Measurements from ENCODE around the gene HMGB2. TPM values are rescaled to one million over a fixed set of nuclear protein-coding genes. Genes with fewer than 3 reads are reported as not detected.

The HMGB2 gene
- total RNA-seq, 4 donors from 2014 or later: 13.3 to 47.8 (median 30.7) TPM

GRCh38 chr4:173332021-173332487, 2.1 kb downstream of the HMGB2 start:
- intact Hi-C loops (cut with DNase I): loop anchor here (2.0 kb wide), 1 partner anchor 39 kb away; the partner anchor contains the start of gene SAP30
- TF ChIP-seq POLR2A (IDR thresholded peaks at IDR 0.05): no peak
- TF ChIP-seq CTCF (IDR thresholded peaks at IDR 0.05): no peak
- Histone ChIP-seq H3K27me3 (no peaks in the 10 kb centered on the region), H3K4me3 (replicated peaks in 1 of 3) (no peak overlapping the region), H3K27ac (peak overlapping the region in 1 of 3 donors; percentile 100), H3K4me1 (peaks cover 4 to 18% of the 10 kb centered on the region in 2 donors), H3K36me3 (peaks cover 0 to 21% of the 10 kb centered on the region in 2 donors), H3K9me3 (no peaks in the 10 kb centered on the region)
- 52 to 62% methylated on average over 6 of the region's 6 CpGs for WGBS, 2 donors
- no peak for DNase-seq

- intact Hi-C loops (cut with DNase I): no loop called here
- Histone ChIP-seq H3K27me3 (no peaks in the 10 kb centered on the region), H3K4me3 (replicated peaks in 1 of 3) (no peak overlapping the region), H3K36me3 (peaks cover 0 to 21% of the 10 kb centered on the region in 2 donors), H3K9me3 (no peaks in the 10 kb centered on the region), H3K27ac (no peak overlapping the region), H3K4me1 (peaks cover 4 to 17% of the 10 kb centered on the region in 2 donors)
- 96 to 98% methylated on average over 2 of the region's 2 CpGs for WGBS, 2 donors
- no peak for DNase-seq
- TF ChIP-seq POLR2A (IDR thresholded peaks at IDR 0.05) (no peak), CTCF (IDR thresholded peaks at IDR 0.05) (no peak)
These were observed 3.6 kb downstream of the HMGB2 start for GRCh38 chr4:173330590-173330989.

GRCh38 chr4:173328236-173328901, 5.8 kb downstream of the HMGB2 start:
- TF ChIP-seq CTCF (IDR thresholded peaks at IDR 0.05) (no peak), POLR2A (IDR thresholded peaks at IDR 0.05) (no peak)
- Histone ChIP-seq H3K4me1 (peaks cover 4 to 14% of the 10 kb centered on the region in 2 donors), H3K27me3 (no peaks in the 10 kb centered on the region), H3K9me3 (no peaks in the 10 kb centered on the region), H3K27ac (no peak overlapping the region), H3K4me3 (replicated peaks in 1 of 3) (no peak overlapping the region), H3K36me3 (peaks cover 0 to 21% of the 10 kb centered on the region in 2 donors)
- WGBS, 2 donors: 88 to 93% methylated on average over 5 of the region's 5 CpGs
- DNase-seq: no peak
- intact Hi-C loops (cut with DNase I): no loop called here

- Histone ChIP-seq H3K27ac (no peak overlapping the region), H3K4me1 (no peaks in the 10 kb centered on the region), H3K27me3 (no peaks in the 10 kb centered on the region), H3K9me3 (no peaks in the 10 kb centered on the region), H3K36me3 (peaks cover 0 to 11% of the 10 kb centered on the region in 2 donors), H3K4me3 (replicated peaks in 1 of 3) (no peak overlapping the region)
- TF ChIP-seq CTCF (IDR thresholded peaks at IDR 0.05) (no peak), POLR2A (IDR thresholded peaks at IDR 0.05) (no peak)
- intact Hi-C loops (cut with DNase I): no loop called here
- DNase-seq: no peak
- WGBS, 2 donors: 96 to 99% methylated on average over 5 of the region's 5 CpGs
These were observed 9.0 kb downstream of the HMGB2 start for GRCh38 chr4:173325007-173325736.

GRCh38 chr4:173319696-173320095, 14.5 kb downstream of the HMGB2 start:
- H3K36me3 ChIP-seq: no peaks in the 10 kb centered on the region
- H3K4me3 ChIP-seq (replicated peaks in 1 of 3): no peak overlapping the region
- TF ChIP-seq CTCF (IDR thresholded peaks at IDR 0.05) (no peak), POLR2A (IDR thresholded peaks at IDR 0.05) (no peak)

More at GRCh38 chr4:173319696-173320095, 14.5 kb downstream of the HMGB2 start:
- no peaks in the 10 kb centered on the region for H3K9me3 ChIP-seq
- 91% methylated on average over 2 of the region's 2 CpGs for WGBS, 2 donors
- no peaks in the 10 kb centered on the region for H3K27me3 ChIP-seq
- no peak overlapping the region for H3K27ac ChIP-seq
- no peak for DNase-seq
- no peaks in the 10 kb centered on the region for H3K4me1 ChIP-seq
- intact Hi-C loops (cut with DNase I): loop anchor here (2.0 to 10.0 kb wide), 2 partner anchors 97 to 175 kb away; no protein-coding TSS in a partner anchor
